Activated naive CD4-positive, alpha-beta T cell (primary cell): Measurements from ENCODE around the gene PCDHB1.
A peak's percentile ranks its signal among the peaks of the same experiment; 100 is the strongest.

Source experiments
- DNase-seq, 4 experiments: peaks; one replicate each; lab custom pipeline; 2025; lab: John Stamatoyannopoulos, UW

Gene PCDHB1

GRCh38 chr5:141050622-141051520, at the start of gene PCDHB1:
TSS of gene PCDHB1 (plus strand) at chr5:141051374. CDS start at chr5:141051471, 97 bp downstream.
- no peak for DNase-seq

GRCh38 chr5:141001446-141001843, 49.7 kb upstream of the PCDHB1 start:
- no peak for DNase-seq

GRCh38 chr5:141001844-141002604, 49.1 kb upstream of the PCDHB1 start:
- DNase-seq = no peak

DNA sequence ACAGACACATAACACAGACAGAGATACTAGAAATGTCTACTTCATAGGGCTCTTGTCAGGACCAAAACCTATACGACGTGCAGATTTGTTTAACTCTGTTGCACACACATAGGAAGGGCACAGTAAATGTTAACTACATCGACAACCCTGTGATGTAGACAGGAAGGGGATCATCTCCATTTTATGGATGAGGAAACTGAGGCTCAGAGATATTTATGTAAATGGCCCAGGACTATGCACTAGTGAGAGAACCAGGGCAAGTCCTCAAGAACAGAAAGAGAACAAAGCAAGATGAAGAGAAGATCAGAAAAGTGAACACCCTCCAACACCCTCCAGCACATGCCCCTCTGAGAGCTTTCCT, 48.6 kb upstream of the PCDHB1 start:
- no peak for DNase-seq

- DNase-seq = no peak
These were observed 48.1 kb upstream of the PCDHB1 start for GRCh38 chr5:141003031-141003430.

DNA sequence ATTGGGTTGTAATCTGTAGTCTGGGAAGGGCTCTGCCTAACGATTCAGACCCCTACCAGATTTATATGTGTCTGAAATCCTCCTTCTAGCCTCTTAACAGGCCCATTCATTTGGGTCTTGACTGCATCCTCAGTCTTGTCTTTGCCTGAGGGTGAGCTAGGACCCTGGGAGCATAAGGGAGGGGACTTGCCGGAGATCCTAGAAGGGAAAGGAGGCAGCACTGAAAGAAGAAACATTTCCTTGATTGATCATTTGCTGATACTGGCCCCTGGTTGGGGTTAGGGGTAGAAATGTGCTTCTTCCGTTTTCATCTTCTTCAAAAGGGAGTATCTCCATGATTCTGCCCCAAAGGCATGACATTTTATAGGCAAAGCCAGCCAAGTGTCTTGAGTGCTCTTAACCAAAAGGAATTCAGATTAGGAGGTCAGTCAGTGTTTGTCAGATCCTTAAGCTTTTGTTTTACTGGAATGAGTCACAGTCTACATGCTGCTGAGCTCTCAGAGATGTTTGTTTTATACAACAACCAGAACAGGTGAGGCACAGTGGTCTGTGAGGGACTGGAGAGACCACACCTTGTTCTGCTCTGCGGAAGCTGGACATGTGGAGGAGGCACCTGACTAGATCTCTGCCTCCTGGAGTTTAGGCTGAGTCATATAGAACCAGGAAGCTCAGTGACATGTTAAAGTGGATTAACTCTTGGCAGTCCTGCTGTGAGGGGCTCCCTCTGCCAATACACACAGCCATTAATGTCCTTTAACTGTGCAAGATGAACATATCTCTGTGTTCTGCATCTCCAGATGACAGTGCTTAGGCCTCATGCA, 47.2 kb upstream of the PCDHB1 start:
- DNase-seq = no peak

DNA sequence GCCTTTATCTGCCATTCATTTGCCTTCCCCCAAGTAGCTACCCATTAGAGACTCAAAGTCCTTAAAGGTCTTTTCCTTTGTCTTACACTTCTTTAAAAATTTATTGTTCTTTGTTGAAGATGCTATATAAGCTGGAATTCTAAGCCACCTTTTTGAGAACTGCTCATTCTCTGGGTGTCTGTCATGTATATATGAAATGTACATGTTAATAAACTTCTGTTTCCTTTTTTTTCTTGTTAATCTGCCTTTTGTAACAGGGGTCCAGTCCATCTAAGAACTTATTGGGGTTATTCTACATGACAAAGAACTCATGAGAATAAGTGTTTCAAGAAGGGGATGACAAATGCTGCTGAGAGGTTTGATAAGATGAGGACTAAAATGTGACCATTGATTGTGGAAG, 43.4 kb upstream of the PCDHB1 start:
- no peak for DNase-seq

GRCh38 chr5:141010047-141010793, 41.0 kb upstream of the PCDHB1 start:
- no peak for DNase-seq

- no peak for DNase-seq
These were observed 33.2 kb upstream of the PCDHB1 start for GRCh38 chr5:141017943-141018342.

DNA sequence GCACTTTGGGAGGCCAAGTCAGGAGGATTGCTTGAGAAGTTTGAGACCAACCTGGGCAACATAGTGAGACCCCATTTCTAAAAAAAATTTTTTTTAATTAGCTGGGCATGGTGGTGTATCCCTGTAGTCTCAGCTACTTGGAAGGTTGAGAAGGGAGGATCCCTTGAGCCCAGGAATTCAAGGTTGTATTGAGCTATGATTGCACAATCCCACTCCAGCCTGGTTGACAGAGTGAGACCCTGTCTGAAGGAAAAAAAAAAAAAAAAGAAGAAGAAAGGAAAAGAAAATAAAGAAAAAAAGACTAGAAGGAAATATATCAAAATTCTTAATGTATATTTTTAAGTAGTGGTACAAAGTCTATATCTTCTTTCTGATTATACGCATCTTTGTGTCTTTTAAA, 28.8 kb upstream of the PCDHB1 start:
- no peak for DNase-seq

DNA sequence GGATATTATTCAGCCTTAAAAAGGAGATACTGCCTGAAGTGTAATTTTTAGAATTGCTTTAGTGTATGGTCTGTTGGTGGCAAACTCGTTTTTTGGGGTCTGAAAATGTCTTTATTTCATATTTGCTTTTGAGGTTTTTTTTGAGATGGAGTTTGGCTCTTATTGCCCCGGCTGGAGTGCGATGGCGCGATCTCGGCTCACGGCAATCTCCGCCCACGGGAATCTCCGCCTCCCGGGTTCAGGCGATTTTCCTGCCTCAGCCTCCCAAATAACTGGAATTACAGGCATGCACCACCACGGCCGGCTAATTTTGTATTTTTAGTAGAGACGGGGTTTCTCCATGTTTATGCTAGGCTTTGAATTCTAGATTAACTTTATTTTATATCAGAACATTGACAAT, 20.2 kb upstream of the PCDHB1 start:
- DNase-seq = no peak

GRCh38 chr5:141032626-141033025, 18.5 kb upstream of the PCDHB1 start:
- DNase-seq = no peak

DNA sequence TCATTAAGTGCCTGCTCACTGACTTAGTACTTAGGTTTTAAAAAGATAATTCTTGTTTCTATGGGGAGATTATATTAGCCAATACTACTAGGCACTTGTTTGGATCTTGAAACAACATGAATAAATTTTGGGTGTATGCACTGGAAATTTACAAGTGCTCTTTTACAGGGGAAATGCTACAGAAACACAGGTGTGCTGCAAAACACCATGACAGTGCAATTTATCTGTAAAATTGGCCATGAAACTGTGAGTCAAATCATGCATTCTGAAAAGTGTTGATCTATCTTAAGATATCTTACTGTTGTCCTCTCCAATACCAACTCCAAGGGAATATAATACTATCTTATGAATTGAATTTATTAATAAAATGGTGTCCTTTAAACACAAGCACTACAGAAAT, 12.1 kb upstream of the PCDHB1 start:
- no peak for DNase-seq

- no peak for DNase-seq
These were observed 11.7 kb upstream of the PCDHB1 start for GRCh38 chr5:141039517-141039916.

GRCh38 chr5:141040093-141040770, 10.9 kb upstream of the PCDHB1 start:
- DNase-seq = no peak

- peak; percentile 2 to 17 (median 8) for DNase-seq
These were observed 10.3 kb upstream of the PCDHB1 start for GRCh38 chr5:141040771-141041426.

GRCh38 chr5:141041427-141041785, 9.8 kb upstream of the PCDHB1 start:
- DNase-seq = no peak

DNA sequence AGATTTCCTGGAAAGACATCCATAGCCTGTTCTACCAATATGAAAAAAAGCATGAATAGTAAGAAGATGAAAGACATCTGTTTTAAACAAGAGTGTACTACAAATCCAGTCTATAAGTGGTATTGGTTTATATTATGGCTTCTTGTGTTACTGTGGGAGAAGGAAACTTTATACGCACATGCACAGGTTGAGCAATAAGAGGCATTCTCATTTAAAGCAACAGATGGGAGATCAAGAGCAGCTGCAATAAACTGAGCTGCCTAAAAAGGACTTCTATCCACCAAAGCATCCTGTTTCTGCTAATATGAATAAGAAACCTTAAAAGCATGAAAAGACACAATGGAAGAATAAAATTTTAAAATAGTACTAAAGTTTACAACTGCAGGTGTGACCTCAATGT, 8.6 kb upstream of the PCDHB1 start:
- DNase-seq = no peak

DNA sequence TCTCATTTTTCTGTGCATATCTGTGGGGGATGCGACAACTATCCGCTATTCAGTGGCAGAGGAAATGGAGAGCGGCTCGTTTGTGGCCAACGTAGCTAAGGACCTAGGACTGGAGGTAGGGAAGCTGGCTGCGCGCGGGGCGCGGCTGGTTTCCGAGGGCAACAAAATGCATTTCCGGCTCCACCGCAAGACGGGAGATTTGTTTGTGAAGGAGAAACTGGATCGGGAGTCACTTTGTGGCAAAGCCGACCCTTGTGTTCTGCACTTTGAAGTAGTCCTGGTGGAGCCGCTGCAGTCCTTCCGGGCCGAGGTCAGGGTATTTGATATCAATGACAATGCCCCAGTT, 320 bp downstream of the PCDHB1 start:
- no peak for DNase-seq

- DNase-seq = no peak
These were observed 26.7 kb downstream of the PCDHB1 start for GRCh38 chr5:141077826-141078225.

DNA sequence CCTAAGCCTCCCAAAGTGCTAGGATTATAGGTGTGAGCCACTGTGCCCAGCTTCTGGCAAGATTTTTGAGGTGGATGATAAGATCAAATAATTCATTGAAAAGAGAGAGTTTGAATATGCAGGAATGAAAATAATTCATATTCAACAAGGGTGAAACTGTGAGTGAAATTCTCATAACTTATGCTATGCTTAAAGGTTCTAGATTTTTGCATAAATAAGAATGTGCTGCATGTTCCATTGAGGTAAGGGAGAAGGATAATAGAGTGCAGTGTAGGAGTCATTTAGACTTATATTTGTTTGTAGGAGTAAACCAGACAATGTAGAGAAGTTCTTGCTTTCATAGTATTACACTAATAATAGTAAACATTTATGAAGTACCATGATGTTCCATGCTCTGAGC, 31.1 kb downstream of the PCDHB1 start:
- no peak for DNase-seq
